Measurements from ENCODE around the gene SCYL2.
"Not testable (repeated sequence)": the region's sequence is repeated elsewhere in the genome, so short reads cannot be mapped to it uniquely, and the experiment has no call there.

SCYL2 gene, protein sequence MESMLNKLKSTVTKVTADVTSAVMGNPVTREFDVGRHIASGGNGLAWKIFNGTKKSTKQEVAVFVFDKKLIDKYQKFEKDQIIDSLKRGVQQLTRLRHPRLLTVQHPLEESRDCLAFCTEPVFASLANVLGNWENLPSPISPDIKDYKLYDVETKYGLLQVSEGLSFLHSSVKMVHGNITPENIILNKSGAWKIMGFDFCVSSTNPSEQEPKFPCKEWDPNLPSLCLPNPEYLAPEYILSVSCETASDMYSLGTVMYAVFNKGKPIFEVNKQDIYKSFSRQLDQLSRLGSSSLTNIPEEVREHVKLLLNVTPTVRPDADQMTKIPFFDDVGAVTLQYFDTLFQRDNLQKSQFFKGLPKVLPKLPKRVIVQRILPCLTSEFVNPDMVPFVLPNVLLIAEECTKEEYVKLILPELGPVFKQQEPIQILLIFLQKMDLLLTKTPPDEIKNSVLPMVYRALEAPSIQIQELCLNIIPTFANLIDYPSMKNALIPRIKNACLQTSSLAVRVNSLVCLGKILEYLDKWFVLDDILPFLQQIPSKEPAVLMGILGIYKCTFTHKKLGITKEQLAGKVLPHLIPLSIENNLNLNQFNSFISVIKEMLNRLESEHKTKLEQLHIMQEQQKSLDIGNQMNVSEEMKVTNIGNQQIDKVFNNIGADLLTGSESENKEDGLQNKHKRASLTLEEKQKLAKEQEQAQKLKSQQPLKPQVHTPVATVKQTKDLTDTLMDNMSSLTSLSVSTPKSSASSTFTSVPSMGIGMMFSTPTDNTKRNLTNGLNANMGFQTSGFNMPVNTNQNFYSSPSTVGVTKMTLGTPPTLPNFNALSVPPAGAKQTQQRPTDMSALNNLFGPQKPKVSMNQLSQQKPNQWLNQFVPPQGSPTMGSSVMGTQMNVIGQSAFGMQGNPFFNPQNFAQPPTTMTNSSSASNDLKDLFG

GRCh38 chr12:100266835-100267602 lies at the start of gene SCYL2, which contains the start of gene DEPDC4:
Gene SCYL2, plus strand, starts transcription at chr12:100267177. Its CDS starts 15,794 bp downstream, at chr12:100282971.
Gene DEPDC4, minus strand, starts transcription at chr12:100267079. Its CDS starts 3 bp downstream, at chr12:100267076.
- in situ Hi-C loops (cut with MboI; ENCODE audit: low sequenced_read_pairs), result no loop called here

- in situ Hi-C loops (cut with MboI; ENCODE audit: low sequenced_read_pairs), result no loop called here
Observed at GRCh38 chr12:100219328-100220109, 47.5 kb upstream of the SCYL2 start.

DNA sequence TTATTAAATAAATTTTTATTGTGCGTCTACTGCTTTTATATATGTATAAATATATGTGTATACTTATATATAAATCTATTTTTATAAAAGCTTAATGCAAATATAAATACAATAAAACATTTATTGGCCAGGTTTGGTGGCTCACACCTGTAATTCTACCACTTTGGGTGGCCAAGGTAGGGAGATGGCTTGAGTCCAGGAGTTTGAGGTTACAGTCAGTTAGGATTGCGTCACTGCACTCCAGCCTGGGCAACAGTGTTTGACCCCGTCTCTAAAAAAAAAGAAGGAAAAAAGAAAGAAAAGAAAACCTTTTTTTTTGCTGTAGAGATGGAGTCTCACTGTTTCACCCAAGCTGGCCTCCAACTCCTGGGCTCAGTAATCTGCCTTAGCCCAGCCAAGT lies 45.5 kb upstream of the SCYL2 start:
- in situ Hi-C loops (cut with MboI; ENCODE audit: low sequenced_read_pairs), result no loop called here

DNA sequence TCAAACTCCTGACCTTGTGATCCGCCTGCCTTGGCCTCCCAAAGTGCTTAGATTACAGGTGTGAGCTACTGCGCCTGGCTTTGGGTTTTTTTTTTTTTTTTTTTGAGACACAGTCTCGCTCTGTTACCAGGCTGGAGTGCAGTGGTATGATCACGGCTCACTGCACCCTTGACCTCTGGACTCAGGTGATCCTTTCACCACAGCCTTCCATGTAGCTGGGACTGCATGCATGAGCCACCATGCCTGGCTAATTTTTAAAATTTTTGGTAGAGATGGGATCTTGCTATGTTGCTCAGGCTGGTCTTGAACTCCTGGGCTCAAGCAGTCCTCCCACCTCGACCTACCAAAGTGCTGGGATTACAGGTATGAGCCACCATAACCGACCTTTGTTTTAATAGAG lies 44.8 kb upstream of the SCYL2 start:
- in situ Hi-C loops (cut with MboI; ENCODE audit: low sequenced_read_pairs), result not testable (repeated sequence)

- in situ Hi-C loops (cut with MboI; ENCODE audit: low sequenced_read_pairs), result loop anchor here (25.0 kb wide), 1 partner anchor 337 kb away; the partner anchor contains the start of gene GAS2L3
Observed at GRCh38 chr12:100225491-100225890, 41.5 kb upstream of the SCYL2 start.

DNA sequence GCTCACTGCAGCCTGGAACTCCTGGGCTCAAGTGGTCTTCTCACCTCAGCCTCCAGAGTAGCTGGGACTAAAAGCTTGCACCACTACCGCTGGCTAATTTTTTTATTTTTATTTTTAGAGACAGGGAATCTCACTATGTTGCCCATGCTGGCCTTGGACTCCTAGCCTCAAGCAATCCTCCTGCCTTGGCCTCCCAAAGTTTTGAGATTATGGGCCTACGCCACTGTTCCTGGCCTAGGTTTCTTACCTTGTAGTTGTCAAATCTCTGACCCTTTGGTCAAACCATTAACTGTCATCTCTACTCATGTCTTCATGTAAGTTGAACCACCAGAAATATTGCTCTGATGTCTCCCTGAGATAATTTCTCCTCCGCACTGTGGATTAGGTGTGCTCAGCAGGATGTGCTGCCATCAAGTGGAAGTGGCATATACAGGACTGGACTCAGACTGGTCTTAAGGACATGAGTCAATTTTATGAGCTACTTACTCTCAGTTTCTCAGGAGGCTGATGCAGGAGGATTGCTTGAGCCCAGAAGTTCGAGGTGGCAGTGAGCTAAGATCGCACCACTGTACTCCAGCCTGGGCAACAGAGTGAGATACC lies 37.8 kb upstream of the SCYL2 start:
- in situ Hi-C loops (cut with MboI; ENCODE audit: low sequenced_read_pairs), result loop anchor here (25.0 kb wide), 1 partner anchor 333 kb away; the partner anchor contains the start of gene GAS2L3

- in situ Hi-C loops (cut with MboI; ENCODE audit: low sequenced_read_pairs), result loop anchor here (10.0 to 25.0 kb wide), 2 partner anchors 175 to 332 kb away; partner anchors contain the start of gene GAS2L3
Observed at GRCh38 chr12:100229876-100230275, 37.1 kb upstream of the SCYL2 start.

DNA sequence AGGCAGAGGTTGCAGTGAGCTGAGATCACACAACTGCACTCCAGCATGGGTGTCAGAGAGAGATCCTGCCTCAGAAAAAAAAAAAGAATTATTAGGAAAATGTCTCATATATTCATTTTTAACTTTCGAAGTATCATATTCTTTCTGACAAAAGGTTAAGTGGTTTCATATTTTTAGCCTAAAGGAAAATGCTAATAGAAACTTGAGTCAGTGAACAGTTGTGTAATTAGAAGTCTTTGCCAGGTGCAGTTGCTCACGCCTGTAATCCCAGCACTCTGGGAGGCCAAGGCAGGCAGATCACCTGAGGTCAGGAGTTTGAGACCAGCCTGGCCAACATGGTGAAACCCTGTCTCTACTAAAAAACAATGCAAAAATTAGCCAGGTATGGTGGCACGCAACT lies 35.1 kb upstream of the SCYL2 start:
- in situ Hi-C loops (cut with MboI; ENCODE audit: low sequenced_read_pairs), result loop anchor here (10.0 to 25.0 kb wide), 2 partner anchors 173 to 330 kb away; partner anchors contain the start of gene GAS2L3

DNA sequence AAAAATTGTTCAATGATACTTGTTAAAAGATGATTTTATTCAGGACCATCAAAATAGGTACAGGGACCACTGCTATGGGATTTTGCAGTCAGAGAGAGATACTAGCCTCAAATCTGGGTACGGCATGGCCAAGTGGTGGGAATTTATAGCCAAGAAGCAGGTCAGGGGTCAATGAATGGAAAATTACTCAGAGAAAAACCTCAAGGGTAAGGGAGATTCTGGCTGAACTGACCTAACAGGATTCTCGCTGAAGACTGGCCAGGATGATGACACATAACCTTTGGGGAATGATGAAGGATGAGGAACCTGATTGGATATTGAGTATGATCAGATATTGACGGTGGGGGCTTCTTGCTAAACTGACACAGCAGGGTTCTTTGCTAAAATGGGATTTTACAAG lies 32.8 kb upstream of the SCYL2 start:
- in situ Hi-C loops (cut with MboI; ENCODE audit: low sequenced_read_pairs), result loop anchor here (10.0 to 25.0 kb wide), 2 partner anchors 171 to 328 kb away; partner anchors contain the start of gene GAS2L3

- in situ Hi-C loops (cut with MboI; ENCODE audit: low sequenced_read_pairs), result loop anchor here (10.0 to 25.0 kb wide), 2 partner anchors 170 to 328 kb away; partner anchors contain the start of gene GAS2L3
Observed at GRCh38 chr12:100234591-100235304, 32.2 kb upstream of the SCYL2 start.

- in situ Hi-C loops (cut with MboI; ENCODE audit: low sequenced_read_pairs), result loop anchor here (10.0 to 25.0 kb wide), 2 partner anchors 166 to 324 kb away; partner anchors contain the start of gene GAS2L3
Observed at GRCh38 chr12:100238801-100239200, 28.2 kb upstream of the SCYL2 start.

DNA sequence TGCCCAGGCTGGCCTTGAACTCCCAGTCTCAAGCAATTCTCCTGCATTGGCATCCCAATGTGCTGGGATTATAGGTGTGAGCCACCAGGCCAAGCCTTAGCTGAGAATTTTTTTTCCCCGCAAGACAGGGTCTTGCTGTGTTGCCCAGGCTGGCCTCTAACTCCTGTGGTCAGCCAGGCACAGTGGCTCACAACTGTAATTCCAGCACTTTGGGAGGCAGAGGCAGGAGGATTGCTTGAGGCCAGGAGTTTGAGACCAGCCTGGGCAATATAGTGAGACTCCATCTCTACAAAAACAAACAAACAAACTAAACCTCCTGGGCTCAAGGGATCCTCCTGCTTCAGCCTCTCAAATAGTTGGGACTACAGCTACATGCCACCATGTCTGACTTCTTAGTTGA lies 27.4 kb upstream of the SCYL2 start:
- in situ Hi-C loops (cut with MboI; ENCODE audit: low sequenced_read_pairs), result loop anchor here (10.0 to 25.0 kb wide), 2 partner anchors 165 to 323 kb away; partner anchors contain the start of gene GAS2L3

GRCh38 chr12:100243137-100243536 lies 23.8 kb upstream of the SCYL2 start:
- in situ Hi-C loops (cut with MboI; ENCODE audit: low sequenced_read_pairs), result loop anchor here (25.0 kb wide), 1 partner anchor 319 kb away; the partner anchor contains the start of gene GAS2L3

GRCh38 chr12:100247765-100248164 lies 19.2 kb upstream of the SCYL2 start:
- in situ Hi-C loops (cut with MboI; ENCODE audit: low sequenced_read_pairs), result loop anchor here (25.0 kb wide), 1 partner anchor 315 kb away; the partner anchor contains the start of gene GAS2L3

- in situ Hi-C loops (cut with MboI; ENCODE audit: low sequenced_read_pairs), result loop anchor here (25.0 kb wide), 1 partner anchor 313 kb away; the partner anchor contains the start of gene GAS2L3
Observed at GRCh38 chr12:100248886-100249285, 18.1 kb upstream of the SCYL2 start.

GRCh38 chr12:100249941-100250340 lies 17.0 kb upstream of the SCYL2 start:
- in situ Hi-C loops (cut with MboI; ENCODE audit: low sequenced_read_pairs), result loop anchor here (25.0 kb wide), 1 partner anchor 312 kb away; the partner anchor contains the start of gene GAS2L3

DNA sequence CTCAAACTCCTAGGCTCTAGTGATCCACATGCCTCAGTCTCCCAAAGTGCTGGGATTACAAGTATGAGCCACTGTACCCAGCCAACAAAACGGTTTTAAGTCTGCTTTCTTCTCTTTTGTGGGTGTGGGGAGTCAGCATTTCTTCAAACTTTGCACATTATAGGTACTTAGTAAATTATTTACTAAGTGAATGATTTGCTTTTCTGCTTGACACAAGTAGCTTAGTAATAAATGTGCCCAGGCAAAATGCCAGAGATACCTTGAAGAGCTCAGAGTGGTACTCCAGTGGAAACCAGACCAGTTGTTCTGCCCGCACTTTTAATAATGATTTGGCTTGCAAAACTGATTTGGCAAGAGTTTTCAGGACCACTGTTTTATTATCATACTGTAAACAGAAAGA lies 15.1 kb upstream of the SCYL2 start:
- in situ Hi-C loops (cut with MboI; ENCODE audit: low sequenced_read_pairs), result no loop called here

DNA sequence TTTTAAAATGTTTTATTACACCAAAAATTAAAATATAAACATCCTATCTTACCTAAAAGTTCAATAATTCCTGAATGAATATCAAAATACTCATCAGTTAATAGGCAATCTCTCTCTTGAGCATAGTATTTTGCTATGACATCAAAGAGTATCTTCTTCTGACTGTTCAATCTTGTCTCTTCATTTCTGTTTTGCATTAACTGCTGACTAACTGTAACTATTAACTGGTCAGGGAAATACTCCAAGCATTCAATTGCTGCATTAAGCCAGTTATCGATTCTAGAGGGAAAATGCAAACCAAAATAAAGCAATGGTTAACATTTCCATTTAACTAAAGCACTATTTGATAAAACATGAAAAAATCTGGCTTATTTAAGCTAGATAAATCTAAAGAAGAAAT lies 13.5 kb upstream of the SCYL2 start:
- in situ Hi-C loops (cut with MboI; ENCODE audit: low sequenced_read_pairs), result no loop called here
